ENCODE results near the gene PHLDB3.

DNA sequence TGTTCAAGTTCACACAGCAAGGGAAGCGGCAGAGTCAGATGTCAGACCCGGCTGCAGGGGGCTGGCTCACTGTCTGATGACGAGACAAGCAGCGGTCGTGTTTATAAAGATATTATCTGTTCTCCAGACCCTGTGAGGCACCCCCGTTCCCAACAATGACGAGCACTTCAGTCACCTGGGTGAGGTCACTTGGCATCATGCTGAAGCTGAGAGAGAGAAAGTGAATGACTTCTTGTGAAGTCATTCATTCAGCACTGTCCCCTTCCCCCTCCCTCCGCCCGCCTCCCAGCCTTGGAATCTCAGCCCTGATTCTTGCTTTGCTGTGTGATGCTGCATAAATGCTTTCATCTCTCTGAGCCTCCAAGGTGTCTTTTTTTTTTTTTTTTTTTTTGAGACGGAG lies 34.3 kb downstream of the PHLDB3 start:
- TF ChIP-seq, protein P1, sequence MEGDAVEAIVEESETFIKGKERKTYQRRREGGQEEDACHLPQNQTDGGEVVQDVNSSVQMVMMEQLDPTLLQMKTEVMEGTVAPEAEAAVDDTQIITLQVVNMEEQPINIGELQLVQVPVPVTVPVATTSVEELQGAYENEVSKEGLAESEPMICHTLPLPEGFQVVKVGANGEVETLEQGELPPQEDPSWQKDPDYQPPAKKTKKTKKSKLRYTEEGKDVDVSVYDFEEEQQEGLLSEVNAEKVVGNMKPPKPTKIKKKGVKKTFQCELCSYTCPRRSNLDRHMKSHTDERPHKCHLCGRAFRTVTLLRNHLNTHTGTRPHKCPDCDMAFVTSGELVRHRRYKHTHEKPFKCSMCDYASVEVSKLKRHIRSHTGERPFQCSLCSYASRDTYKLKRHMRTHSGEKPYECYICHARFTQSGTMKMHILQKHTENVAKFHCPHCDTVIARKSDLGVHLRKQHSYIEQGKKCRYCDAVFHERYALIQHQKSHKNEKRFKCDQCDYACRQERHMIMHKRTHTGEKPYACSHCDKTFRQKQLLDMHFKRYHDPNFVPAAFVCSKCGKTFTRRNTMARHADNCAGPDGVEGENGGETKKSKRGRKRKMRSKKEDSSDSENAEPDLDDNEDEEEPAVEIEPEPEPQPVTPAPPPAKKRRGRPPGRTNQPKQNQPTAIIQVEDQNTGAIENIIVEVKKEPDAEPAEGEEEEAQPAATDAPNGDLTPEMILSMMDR (conservative IDR thresholded peaks at IDR 0.05) = no peak
- no peak for TF ChIP-seq EZH2 (IDR thresholded peaks at IDR 0.05; ENCODE audit: low read depth)
